HG03025 (cell line): ENCODE results near the gene SURF2.
"Not testable (repeated sequence)": the region's sequence is repeated elsewhere in the genome, so short reads cannot be mapped to it uniquely, and the experiment has no call there.

ENCODE experiments used
- ATAC-seq: cut with Tn5 transposase; IDR thresholded peaks from one replicate; pipeline ENCODE4 v1.9.1; 2021; ENCODE audit warnings: mild to moderate bottlenecking, moderate library complexity; ENCODE audit not compliant: unreplicated experiment, low FRiP score

SURF2 gene

DNA sequence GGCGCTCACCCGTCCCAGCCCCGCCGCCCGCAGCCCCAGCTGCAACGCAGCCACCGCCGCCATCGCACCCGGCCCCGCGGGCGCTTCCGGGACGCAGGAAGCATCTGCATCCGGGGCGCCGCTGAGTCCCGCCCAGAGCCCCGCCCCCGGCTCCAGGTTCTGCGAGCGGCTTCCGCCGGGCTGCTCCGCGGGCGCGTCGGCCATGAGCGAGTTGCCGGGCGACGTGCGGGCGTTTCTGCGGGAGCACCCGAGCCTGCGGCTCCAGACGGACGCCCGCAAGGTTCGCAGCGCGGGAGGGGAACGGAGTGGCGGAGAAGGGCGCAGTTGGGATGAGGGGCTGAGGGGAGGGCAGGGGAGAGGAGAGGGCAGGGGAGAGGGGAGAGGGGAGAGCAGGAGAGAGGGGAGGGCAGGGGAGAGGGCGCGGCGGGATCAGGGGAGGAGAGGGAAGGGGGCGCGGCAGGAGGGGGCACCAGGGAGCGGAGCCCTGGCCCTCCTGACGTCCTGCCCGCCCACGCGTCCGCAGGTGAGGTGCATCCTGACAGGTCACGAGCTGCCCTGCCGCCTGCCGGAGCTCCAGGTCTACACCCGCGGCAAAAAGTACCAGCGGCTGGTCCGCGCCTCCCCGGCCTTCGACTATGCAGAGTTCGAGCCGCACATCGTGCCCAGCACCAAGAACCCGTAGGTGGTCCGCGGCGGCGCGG lies at the start of gene SURF2, which contains the start of gene SURF1:
Gene SURF2 (plus strand): TSS at position 160 of the 701 bp plus-strand sequence. CDS start 43 bp downstream, at position 203.
Gene SURF1 (minus strand): TSS at position 97 of the 701 bp plus-strand sequence. CDS start 34 bp downstream, at position 63.
- ATAC-seq: peak; percentile 38

DNA sequence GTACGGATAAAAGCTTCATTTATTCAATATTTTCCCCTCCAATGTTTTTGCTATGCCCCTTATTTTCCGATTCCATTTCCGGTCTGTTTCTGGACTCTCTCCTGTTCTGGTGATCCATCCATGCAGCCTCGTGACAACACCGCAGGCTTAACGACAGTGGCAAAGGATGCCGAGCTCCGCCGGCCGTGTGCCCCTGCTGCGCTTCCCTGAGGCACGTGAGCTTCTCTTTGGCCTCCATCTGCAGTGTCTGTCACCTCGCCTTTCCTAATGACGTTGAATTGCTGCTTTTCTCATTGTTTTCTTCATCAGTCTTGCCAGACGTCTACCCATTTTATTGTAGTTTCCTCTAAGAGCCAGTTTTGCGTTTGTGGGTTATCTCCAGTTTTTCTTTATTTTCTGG lies 49.0 kb upstream of the SURF2 start:
- no peak for ATAC-seq

- no peak for ATAC-seq
These were observed 46.7 kb upstream of the SURF2 start for GRCh38 chr9:133309608-133310007.

- ATAC-seq: no peak
These were observed 40.4 kb upstream of the SURF2 start for GRCh38 chr9:133315997-133316396.

- not testable (repeated sequence) for ATAC-seq
These were observed 38.8 kb upstream of the SURF2 start for GRCh38 chr9:133317551-133317950.

GRCh38 chr9:133320421-133320881 lies 35.9 kb upstream of the SURF2 start:
- ATAC-seq: no peak

- no peak for ATAC-seq
These were observed 34.9 kb upstream of the SURF2 start for GRCh38 chr9:133321411-133321935.

- no peak for ATAC-seq
These were observed 33.6 kb upstream of the SURF2 start for GRCh38 chr9:133322701-133323100.

- ATAC-seq: no peak
These were observed 33.1 kb upstream of the SURF2 start for GRCh38 chr9:133323211-133323610.

DNA sequence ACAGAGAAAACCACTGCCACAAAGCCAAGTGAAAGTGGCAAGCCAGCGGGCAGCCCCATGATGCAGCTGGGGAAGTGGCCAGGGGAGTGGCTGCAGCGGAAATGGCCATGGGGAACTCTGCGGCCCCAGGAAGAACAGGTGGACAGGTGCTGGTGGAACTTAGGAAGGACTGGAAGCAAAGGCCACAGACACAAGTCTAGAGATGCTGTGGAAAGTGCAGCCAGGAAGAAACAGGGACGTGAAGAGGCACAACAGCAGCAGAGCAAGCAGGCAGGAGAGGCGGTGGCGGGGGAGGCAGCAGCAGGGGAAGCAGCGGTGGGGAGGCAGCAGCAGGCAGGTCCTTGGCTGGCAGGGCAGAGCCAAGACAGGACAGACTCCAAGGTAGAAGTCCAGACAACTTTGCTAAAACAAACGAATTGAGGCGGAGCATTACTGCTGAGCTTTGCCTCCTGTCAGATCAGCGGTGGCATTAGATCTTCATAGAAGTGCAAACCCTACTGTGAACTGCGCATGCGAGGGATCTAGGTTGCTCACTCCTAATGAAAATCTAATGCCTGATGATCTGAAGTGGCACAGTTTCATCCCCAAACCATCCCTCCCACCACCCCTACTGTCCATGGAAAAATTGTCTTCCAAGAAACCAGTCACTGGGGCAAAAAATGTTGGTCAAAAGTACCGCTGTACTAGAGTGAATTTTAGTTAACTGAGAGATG lies 32.2 kb upstream of the SURF2 start:
- ATAC-seq: no peak

DNA sequence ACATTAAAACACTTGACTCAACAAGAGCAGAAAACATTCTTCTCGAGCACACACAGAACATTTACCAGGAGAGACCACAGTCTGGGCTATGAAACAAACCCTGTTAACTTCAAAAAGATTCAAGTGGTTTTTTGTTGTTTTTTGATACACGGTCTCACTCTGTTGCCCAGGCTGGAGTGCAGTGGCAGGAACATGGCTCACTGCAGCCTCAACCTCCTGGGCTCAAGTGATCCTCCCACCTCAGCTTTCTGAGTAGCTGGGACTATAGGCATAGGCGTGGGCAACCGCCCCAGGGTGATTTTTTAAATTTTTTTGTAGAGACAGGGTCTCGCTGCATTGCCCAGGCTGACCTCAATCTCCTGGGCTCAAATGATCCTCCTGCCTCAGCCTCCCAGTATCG lies 29.3 kb upstream of the SURF2 start:
- not testable (repeated sequence) for ATAC-seq

- no peak for ATAC-seq
These were observed 28.4 kb upstream of the SURF2 start for GRCh38 chr9:133327834-133328484.

DNA sequence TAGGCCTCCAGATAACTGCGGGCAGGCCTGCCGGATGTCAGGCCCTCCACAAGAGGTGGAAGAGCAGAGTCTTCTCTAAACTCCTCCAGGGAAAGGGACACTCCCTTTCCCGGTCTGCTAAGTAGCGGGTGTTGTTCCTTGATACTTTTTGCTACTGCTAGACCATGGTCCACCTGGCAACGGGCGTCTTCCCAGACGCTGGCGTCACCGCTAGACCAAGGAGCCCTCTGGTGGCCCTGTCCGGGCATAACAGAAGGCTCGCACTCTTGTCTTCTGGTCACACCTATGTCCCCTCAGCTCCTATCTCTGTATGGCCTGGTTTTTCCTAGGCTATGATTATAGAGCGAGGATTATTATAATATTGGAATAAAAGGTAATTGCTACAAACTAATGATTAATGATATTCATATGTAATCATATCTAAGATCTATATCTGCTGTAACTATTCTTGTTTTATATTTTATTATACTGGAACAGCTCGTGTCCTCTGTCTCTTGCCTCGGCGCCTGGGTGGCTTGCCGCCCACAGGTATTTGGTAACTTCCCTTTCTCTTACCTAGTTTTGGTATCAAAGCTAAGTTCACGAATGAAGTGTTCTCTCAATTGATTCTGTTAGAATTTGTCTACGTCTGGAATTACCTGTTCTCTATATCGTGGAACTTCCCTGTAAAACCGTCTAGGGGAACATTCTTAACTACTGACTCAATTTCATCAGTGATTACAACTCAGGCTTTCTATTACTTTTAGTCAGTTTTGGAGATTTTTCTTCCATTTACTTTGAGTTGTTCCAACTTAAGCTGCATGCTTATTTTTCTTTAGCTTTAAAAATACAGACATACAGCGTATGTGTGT lies 26.8 kb upstream of the SURF2 start:
- not testable (repeated sequence) for ATAC-seq

- ATAC-seq: no peak
These were observed 25.1 kb upstream of the SURF2 start for GRCh38 chr9:133331221-133331620.

DNA sequence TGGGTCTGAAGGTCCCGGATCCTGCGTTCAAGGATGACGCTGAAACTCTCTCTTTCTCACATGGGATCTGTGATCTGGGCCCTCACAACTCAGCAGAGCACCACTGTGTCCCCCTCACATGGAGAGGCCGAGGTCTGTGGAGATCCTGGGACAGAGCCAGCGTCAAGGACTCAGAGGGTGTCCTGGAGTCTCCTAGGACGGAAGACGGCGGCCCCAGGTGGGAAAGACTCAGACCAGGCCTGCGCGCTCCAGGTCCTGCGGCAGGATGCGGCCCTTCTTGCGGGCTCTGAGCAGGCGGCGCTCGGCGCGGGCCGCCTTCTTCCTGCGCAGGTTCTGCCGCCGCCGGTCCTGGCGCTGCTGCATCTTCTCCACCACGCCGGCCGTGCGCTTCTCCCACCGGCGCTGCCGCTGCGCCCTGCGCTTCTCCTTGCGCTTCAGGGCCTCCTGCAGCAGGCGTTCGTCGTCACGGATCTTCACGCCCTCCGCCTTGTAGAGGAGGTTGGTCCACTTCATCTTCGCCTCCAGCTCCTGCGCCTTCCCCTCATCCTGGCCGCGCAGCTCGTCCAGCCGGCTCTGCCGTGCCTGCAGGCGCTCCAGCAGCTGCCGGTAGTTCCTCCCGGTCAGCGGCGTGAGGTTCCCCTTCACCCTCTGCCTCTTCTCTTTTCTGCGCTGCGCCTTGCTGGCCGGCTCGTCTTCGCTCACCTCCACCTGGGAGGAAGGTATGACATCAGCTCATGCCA lies 24.5 kb upstream of the SURF2 start:
- ATAC-seq: no peak

DNA sequence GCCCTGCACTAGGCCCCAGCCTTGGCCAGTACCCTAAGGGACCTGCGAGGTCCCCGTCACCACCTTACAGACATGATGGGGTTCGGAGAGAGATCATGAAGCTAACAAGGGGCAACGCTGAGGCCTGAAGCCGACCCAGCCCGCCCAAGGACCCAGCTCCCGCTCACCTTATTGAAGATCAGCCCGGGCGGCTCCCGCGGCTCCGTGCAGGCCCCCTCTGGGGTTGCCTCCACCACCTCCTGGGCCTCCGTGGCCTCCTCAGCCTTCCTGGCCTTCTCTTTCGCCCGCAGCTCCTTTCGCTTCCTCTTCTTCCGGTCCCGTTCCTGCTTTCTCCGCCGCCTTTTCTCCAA lies 24.0 kb upstream of the SURF2 start:
- ATAC-seq: no peak

DNA sequence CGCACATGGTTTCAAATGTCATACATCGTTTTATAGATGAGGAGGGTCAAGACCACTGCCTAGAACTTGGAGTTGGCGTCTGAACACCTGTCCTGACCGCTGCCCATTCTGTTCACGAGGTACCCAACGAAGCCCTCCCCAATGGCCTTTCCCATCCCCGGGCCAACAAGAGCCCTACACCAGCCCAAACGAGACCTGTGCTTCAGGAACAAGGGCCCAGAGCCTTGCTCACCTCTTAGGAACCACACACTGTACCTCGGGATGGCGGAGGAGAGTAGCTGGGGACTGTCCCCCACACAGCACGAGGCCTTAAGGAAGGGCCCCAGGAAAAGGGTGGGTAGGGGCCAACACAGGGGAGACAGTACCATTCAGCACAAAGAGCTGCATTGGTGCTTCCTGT lies 23.3 kb upstream of the SURF2 start:
- no peak for ATAC-seq

- ATAC-seq: no peak
These were observed 22.8 kb upstream of the SURF2 start for GRCh38 chr9:133333566-133333965.

DNA sequence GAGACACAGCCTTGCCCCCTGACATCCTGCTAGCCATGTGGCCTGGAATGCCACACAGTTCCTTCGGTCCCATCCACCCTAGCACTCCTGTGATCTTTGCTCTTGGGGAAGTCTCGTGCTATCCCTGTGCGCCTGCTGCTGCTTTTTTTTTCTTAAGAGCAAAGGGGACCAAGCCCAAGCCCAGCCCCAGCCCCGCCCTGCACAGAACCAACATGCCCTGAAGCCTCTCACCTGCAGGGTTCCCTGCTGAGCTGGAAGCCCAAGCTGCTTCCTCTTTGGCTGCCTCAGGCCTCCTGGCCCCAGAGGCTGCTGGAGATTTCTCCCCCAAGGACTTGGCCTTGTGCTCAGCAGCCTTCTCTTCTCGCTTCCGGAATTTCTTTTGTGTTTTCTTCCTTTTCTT lies 22.2 kb upstream of the SURF2 start:
- no peak for ATAC-seq

GRCh38 chr9:133334888-133335287 lies 21.5 kb upstream of the SURF2 start:
- ATAC-seq: not testable (repeated sequence)
